GM12873 (cell line): Measurements from ENCODE around the gene ZFYVE28.

Experiments
- TF ChIP-seq, protein P1 (sequence below): IDR thresholded peaks from 2 replicates; pipeline ENCODE4 v1.5.1; 2012; ENCODE audit warnings: low read depth, mild to moderate bottlenecking, moderate library complexity, low read length, control low read depth; ENCODE audit not compliant: insufficient read depth; ENCODE audit errors: missing control alignments

ZFYVE28 gene

DNA sequence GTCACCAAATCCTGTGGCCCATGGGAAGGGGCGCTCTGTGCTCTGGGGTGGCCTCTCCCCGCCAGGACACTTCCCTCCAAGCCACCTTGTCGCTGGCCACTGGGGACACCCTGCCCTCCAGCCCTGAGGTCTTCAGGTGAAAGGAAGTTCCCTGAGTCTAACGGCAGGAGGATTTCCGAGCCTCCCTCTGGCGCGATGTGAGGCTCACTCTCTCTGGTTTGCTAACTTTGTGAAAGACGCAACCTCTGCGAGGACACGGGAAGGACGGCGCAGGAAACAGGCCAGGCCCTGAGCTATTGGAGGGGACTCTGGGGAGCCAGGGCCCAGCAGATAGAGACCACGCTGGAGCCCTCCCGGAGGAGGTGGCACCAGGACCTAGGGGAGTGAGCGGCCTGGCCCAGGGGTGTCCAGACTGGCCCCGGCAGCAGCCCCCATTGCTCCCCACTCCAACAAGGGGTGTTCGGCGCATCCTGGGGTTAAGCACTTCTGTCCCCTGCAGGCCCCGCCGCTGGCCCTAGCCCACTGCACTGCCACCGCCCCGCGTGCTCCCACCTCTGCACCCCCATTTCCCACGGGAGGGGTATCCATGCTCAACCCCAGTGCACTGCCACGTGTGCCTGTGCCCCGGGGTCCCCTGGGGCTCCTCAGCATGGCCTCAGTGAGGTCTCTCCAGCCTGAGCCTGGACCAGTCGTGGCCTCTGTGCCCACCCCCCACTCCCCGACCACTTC lies 84.4 kb downstream of the ZFYVE28 start:
- TF ChIP-seq, protein P1, sequence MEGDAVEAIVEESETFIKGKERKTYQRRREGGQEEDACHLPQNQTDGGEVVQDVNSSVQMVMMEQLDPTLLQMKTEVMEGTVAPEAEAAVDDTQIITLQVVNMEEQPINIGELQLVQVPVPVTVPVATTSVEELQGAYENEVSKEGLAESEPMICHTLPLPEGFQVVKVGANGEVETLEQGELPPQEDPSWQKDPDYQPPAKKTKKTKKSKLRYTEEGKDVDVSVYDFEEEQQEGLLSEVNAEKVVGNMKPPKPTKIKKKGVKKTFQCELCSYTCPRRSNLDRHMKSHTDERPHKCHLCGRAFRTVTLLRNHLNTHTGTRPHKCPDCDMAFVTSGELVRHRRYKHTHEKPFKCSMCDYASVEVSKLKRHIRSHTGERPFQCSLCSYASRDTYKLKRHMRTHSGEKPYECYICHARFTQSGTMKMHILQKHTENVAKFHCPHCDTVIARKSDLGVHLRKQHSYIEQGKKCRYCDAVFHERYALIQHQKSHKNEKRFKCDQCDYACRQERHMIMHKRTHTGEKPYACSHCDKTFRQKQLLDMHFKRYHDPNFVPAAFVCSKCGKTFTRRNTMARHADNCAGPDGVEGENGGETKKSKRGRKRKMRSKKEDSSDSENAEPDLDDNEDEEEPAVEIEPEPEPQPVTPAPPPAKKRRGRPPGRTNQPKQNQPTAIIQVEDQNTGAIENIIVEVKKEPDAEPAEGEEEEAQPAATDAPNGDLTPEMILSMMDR, result no peak

DNA sequence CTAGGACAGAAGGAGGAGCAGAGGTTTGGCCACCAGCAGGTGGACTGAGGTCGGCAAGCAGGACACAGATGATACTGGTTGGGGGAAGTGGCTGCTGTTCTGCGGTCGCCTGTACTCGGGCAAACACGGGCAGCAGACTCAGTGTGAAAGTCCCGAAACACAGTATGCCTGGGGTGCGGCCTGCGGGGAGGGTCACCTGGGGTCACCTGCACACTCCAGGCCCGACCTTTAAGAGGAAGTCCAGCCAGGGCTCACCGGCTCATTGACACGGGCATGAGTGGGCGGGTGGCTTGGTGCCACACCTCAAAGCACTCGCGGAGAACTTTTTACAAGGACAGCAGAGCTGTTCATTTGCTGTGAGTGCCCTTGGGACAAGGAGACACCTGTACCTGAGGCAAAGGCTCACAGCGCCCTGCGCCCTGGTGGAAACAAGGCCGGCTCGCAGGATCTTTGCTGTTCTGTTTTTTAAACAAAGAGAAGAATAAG lies 85.0 kb downstream of the ZFYVE28 start:
- TF ChIP-seq, protein P1, result no peak

DNA sequence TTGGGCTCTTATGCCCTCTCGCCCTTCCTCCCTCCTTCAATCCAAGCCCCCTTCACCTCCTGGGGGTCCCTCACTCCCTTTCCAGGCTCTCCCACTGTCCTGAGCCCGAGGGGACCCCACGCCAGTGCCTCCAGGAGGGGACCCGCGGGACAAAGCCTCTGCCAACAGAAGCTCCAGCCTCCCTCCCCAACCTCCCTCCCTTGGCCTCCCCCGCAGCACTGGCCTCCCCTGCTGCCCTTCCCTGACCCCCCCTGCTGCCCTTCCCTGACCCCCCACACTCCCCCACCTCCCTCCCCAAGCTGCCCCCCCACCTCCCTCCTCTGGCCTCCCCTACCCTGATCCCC lies 85.5 kb downstream of the ZFYVE28 start:
- TF ChIP-seq, protein P1, result no peak

DNA sequence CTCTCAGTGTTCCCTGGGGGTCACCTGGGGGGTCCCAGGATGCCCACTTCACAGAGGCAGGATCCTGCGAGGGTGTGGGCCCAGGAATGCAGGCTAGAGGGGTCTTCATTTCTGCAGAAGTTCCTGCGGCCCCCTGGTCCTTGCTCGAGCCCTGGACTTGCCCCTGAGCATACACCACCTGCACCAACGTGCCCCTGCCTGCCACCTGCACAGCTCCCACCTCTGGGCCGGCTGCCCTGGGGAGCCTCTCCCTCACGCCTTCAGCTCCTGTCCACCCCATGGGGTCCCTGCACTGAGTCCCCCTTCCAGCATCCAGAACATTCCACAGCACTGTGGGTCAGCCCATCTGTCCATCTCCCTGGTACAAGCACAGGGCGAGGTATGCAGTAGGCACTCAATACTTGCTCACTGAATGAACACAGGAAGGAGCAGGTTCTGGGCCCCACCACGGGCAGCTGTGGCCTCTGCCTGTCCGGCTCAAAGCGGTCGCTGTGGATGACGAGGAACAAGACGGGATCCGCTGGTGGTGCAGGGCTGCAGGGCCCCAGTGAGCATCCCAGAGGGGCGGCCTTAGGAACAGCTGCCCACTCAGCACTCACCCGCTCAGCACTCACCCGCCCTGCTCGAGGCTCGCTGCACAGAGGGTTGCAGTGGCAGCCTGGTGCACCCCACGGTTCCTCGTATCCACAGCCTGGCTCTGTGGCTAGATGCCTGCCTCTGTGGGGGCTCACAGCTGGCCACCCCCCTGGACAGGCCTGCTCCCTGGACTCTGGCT lies 86.1 kb downstream of the ZFYVE28 start:
- TF ChIP-seq, protein P1, result no peak

DNA sequence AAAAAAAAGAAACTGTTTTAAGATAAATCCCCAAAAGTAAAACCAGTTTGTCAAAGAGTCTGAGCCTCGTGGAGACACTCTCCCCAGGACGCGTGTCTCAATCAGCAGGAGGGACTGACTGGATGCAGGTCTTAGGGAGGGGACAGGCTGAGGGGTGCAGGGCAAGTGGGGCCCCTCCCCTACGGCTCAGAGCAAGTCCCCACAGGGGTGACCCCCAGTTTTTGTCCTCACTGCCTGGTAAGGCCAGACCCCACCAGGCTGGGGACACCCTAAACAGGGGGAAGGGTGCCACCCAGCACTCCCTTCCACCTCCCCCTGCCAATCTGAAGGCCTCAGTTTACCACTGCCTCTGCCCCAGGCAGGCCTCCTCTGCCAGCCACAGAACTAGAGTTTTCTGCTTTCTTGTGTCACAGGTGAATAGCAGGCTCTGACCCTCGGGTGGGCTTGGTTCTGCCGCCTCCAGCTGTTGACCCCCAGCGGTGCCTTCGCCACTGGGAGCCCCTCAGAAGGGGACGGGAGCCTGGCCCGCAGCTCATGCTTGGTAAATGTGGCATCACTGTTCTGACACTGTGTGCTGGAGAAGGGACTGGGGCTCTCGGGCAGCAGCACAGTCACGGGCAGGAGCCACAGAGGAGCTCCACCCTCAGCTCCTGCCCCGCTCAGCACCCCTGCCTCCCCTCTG lies 86.8 kb downstream of the ZFYVE28 start:
- TF ChIP-seq, protein P1, result no peak

DNA sequence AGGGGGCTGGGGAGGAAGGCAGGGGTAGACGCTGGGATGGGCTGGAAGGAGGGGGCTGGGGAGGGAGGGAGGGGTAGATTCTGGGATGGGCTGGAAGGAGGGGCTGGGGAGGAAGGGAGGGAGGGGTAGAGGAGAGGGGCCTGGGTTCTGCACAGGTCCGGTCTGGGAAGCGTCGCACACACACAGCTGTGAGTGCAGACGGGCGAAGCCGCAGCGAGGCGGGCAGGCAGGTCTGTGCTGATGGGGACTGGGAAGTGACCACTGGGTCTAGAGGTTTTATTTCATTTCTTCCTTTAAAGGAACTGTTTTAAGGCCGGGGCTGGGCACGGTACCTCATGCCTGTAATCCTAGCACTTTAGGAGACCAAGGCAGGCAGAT lies 87.4 kb downstream of the ZFYVE28 start:
- TF ChIP-seq, protein P1, result no peak
